ENCODE data around the gene ATP5F1E.

The ATP5F1E gene

DNA sequence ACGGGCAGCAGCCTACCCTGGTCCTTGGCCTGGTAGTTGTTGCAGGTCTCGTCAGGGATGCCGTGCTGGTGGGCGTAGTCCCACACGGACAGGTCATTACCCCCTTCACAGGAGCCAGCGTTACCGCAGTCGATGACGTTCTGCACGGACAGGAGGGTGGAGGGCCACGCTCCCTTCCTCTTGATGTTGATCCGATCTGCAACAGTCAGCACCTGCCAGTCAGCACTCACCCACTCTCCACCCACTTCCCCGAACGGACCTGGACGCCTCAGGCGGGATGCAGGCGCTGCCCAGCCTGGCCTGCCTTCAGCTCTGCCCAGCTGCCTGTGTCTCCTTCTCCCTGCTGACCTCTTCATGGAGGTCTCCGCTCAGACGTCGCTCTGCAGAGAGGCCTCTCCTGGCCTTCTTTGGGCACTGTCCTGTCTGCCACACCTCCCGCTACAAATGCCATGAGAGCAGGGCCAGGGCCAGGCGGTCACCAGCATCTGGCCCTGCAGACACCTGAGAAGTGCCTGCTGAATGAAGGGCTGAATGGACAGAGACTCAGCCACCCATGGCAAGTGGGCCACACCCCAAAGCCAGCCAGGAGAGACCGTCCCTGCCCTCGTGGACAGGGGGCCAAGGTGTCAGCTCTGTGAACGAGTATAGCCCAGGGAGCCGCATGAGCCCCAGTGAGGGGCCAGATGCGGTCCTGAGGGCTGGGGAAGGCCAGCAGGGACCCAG, 30.5 kb downstream of the ATP5F1E start:
- H3K9me3 ChIP-seq (ENCODE audit: control insufficient read depth, insufficient read depth, low read depth, low read length): no peaks in the 10 kb centered on the region
- TF ChIP-seq ZBTB20 (tag by site-specific recombination; IDR thresholded peaks at IDR 0.05) (no peak), YY2 (tag by site-specific recombination; IDR thresholded peaks at IDR 0.05) (no peak), FEZF1 (tag by site-specific recombination; IDR thresholded peaks at IDR 0.05) (no peak), ZNF645 (tag by site-specific recombination; IDR thresholded peaks at IDR 0.05) (no peak), EGR2 (tag by site-specific recombination; IDR thresholded peaks at IDR 0.05; ENCODE audit: low read depth) (peak; percentile 44; the same call in 1 of the 2 replicates), ZNF169 (tag by site-specific recombination; IDR thresholded peaks at IDR 0.05) (no peak), ZNF600 (tag by site-specific recombination; IDR thresholded peaks at IDR 0.05) (0 out of 2 replicates have a peak, but pooled peaks have one; percentile 14), SALL2 (tag by site-specific recombination; IDR thresholded peaks at IDR 0.05; ENCODE audit: borderline replicate concordance) (no peak), ZNF521 (tag by site-specific recombination; IDR thresholded peaks at IDR 0.05) (no peak), KLF8 (tag by site-specific recombination; IDR thresholded peaks at IDR 0.05) (no peak)
- ChIA-PET CTCF (interaction anchor here (0.7 kb wide), 1 partner anchor 11 kb away, joined by 5 read pairs; no protein-coding TSS in a partner anchor), POLR2A (interaction anchor here (0.5 kb wide), 1 partner anchor 139 kb away, joined by 4 read pairs; no protein-coding TSS in a partner anchor)
- no peak overlapping the region for H3K4me3 ChIP-seq (ENCODE audit: low read depth, low read length)
- no peak overlapping the region for H3K27ac ChIP-seq (ENCODE audit: extremely low read depth, low read depth, low read length)
- H3K36me3 ChIP-seq (ENCODE audit: control insufficient read depth in 2 of 2, insufficient read depth in 1 of 2, low read length in 2 of 2): peaks cover 4 to 32% of the 10 kb centered on the region in 2 experiments
- peaks cover 5% of the 10 kb centered on the region; the same call in 1 of the 2 replicates for H3K4me1 ChIP-seq (ENCODE audit: control insufficient read depth, insufficient read depth, low read length)

DNA sequence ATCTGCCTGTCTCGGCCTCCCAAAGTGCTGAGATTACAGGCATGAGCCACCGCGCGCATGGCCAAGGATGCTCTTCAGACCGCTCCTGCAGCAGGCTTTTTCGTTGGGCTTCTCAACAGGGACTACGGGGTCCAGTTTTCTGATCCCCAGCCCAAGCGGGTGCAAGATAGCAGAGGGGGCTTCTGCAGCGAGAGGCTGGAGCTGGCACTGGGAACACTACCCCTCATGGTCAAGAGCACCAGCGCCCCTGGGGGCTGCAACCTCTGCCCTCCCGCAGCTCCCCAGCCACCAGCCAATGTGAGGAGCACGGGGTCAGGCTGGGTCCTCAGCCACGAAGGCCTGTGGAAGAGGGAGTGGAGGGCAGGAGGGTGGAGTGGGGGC, 31.1 kb downstream of the ATP5F1E start:
- no peaks in the 10 kb centered on the region for H3K9me3 ChIP-seq (ENCODE audit: control insufficient read depth, insufficient read depth, low read depth, low read length)
- no peak overlapping the region for H3K27ac ChIP-seq (ENCODE audit: extremely low read depth, low read depth, low read length)
- CTCF ChIA-PET: interaction anchor here (0.7 kb wide), 1 partner anchor 10 kb away, joined by 5 read pairs; no protein-coding TSS in a partner anchor
- H3K4me1 ChIP-seq (ENCODE audit: control insufficient read depth, insufficient read depth, low read length): peaks cover 2% of the 10 kb centered on the region; the same call in 1 of the 2 replicates
- POLR2A ChIA-PET: no interaction called here
- H3K4me3 ChIP-seq (ENCODE audit: low read depth, low read length): no peak overlapping the region
- TF ChIP-seq, protein P1, sequence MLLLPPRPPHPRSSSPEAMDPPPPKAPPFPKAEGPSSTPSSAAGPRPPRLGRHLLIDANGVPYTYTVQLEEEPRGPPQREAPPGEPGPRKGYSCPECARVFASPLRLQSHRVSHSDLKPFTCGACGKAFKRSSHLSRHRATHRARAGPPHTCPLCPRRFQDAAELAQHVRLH (tag by site-specific recombination; IDR thresholded peaks at IDR 0.05): no peak
- TF ChIP-seq ZNF37A (tag by site-specific recombination; IDR thresholded peaks at IDR 0.05) (no peak), ZNF777 (tag by site-specific recombination; IDR thresholded peaks at IDR 0.05; ENCODE audit: borderline replicate concordance) (no peak), SALL2 (tag by site-specific recombination; IDR thresholded peaks at IDR 0.05; ENCODE audit: borderline replicate concordance) (no peak), ZNF629 (tag by site-specific recombination; IDR thresholded peaks at IDR 0.05) (no peak), ZNF555 (tag by site-specific recombination; conservative IDR thresholded peaks at IDR 0.05) (no peak), ZXDB (tag by site-specific recombination; IDR thresholded peaks at IDR 0.05) (no peak), ZBTB7A (tag by site-specific recombination; IDR thresholded peaks at IDR 0.05; ENCODE audit: low read depth) (no peak), ZNF707 (tag by site-specific recombination; IDR thresholded peaks at IDR 0.05) (no peak), ZNF266 (tag by site-specific recombination; IDR thresholded peaks at IDR 0.05; ENCODE audit: low read depth) (no peak)
- TF ChIP-seq, protein P2, sequence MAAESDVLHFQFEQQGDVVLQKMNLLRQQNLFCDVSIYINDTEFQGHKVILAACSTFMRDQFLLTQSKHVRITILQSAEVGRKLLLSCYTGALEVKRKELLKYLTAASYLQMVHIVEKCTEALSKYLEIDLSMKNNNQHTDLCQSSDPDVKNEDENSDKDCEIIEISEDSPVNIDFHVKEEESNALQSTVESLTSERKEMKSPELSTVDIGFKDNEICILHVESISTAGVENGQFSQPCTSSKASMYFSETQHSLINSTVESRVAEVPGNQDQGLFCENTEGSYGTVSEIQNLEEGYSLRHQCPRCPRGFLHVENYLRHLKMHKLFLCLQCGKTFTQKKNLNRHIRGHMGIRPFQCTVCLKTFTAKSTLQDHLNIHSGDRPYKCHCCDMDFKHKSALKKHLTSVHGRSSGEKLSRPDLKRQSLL (tag by site-specific recombination; IDR thresholded peaks at IDR 0.05): no peak
- TF ChIP-seq, protein P3, sequence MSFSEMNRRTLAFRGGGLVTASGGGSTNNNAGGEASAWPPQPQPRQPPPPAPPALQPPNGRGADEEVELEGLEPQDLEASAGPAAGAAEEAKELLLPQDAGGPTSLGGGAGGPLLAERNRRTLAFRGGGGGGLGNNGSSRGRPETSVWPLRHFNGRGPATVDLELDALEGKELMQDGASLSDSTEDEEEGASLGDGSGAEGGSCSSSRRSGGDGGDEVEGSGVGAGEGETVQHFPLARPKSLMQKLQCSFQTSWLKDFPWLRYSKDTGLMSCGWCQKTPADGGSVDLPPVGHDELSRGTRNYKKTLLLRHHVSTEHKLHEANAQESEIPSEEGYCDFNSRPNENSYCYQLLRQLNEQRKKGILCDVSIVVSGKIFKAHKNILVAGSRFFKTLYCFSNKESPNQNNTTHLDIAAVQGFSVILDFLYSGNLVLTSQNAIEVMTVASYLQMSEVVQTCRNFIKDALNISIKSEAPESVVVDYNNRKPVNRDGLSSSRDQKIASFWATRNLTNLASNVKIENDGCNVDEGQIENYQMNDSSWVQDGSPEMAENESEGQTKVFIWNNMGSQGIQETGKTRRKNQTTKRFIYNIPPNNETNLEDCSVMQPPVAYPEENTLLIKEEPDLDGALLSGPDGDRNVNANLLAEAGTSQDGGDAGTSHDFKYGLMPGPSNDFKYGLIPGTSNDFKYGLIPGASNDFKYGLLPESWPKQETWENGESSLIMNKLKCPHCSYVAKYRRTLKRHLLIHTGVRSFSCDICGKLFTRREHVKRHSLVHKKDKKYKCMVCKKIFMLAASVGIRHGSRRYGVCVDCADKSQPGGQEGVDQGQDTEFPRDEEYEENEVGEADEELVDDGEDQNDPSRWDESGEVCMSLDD (tag by site-specific recombination; IDR thresholded peaks at IDR 0.05): no peak
- H3K36me3 ChIP-seq (ENCODE audit: control insufficient read depth in 2 of 2, insufficient read depth in 1 of 2, low read length in 2 of 2): peaks cover 4 to 37% of the 10 kb centered on the region in 2 experiments

Data from HEK293 (cell line).